ENCODE results near the gene ZNF627.
"Not testable (repeated sequence)": the region's sequence is repeated elsewhere in the genome, so short reads cannot be mapped to it uniquely, and the experiment has no call there.

The ZNF627 gene

DNA sequence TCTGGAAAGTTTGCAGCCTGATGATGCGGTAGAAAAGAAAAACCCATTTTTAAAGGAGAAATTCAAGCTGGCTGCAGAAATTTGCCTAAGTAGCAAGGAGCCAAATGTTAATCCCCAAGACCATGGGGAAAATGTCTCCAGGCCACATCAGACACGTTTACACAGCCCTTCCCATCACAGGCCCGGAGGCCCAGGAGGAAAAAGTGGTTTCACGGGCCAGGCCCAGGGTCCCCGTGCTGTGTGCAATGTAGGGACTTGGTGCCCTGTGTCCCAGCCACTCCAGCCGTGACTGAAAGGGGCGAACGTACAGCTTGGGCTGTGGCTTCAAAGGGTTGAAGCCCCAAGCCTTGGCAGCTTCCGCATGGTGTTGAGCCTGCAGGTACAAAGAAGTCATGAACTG is 35.9 kb downstream of the ZNF627 start:
- no peak for DNase-seq

DNA sequence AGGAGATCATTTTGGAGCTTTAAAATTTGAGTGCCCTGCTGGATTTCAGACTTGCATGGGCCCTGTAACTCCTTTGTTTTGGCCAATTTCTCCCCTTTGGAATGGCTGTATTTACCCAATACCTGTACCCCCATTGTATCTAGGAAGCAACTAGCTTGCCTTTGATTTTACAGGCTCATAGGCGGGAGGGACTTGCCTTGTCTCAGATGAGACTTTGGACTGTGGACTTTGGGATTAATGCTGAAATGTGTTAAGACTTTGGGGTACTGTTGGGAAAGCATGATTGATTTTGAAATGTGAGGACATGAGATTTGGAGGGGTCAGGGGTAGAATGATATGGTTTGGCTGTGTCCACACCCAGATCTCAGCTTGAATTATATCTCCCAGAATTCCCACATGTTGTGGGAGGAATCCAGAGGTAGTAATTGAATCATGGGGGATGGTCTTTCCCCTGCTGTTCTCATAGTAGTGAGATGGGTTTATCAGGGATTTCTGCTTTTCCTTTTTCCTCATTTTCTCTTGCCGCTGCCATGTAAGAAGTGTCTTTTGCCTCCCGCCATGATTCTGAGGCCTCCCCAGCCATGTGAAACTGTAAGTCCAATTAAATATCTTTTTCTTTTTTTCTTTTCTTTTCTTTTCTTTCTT is 36.9 kb downstream of the ZNF627 start:
- not testable (repeated sequence) for DNase-seq

- DNase-seq = no peak
Observed at GRCh38 chr19:11639245-11639601, 41.9 kb downstream of the ZNF627 start.

DNA sequence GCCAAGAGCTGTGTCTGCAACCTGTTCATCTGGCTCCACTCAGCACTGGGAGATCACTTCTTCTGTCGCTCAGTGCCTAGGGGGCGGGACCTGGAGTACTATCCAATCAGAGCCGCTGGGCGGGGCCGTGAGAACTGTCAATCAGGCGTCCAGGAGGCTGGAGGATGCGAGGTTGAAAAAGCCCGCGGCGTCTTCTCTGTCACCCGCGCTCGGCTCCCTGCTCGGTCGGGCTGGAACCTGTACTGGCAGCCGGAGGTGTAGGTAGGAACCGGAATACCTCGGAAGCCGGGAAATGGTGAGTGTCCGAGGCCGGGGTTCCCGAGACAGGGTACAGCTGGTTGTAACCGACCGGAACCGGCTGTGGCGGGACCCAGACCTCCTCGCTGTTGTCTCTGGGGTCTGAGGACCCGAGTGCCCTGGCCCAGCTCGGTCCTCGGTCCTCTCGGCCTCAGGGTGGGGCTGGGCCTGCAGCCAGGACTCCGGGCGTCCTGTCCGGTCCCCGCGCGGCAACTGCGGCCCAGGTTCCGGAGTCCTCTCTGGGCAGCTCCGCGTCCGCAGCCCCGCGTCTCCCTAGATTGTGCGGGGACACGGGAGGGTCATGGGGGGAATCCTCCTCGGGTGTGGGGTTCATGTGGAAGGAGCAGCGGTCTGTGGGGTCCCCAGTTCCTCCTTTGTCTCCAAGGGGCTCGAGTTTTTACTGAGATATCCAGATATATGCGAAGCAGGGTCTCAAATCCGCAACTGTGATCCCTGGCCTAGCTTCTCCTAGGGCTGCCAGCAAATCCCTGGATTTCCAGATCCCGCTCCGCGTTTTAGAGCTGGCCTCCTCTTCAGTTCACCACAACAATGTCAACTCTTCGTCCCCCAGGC is 42.6 kb downstream of the ZNF627 start:
- DNase-seq = peak; percentile 90

DNA sequence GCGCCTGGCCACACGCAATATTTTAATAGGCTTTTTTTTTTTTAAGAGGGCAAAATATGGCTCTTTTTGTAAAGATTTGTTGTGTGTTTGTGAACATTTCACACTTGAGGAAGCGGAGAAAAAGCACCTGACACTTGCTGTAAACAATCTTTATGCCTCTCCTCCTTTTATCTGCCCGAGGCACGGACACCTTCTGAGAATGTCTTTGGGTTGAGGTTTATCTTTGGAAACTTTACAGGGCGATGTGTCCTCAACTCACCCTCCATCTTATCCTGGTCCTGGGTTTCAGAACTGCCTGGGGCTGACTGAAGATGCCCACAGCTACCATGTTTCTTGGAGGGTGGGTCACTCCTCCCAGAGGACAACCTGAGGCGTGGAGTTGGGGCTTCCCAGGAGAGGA is 44.0 kb downstream of the ZNF627 start:
- no peak for DNase-seq

DNA sequence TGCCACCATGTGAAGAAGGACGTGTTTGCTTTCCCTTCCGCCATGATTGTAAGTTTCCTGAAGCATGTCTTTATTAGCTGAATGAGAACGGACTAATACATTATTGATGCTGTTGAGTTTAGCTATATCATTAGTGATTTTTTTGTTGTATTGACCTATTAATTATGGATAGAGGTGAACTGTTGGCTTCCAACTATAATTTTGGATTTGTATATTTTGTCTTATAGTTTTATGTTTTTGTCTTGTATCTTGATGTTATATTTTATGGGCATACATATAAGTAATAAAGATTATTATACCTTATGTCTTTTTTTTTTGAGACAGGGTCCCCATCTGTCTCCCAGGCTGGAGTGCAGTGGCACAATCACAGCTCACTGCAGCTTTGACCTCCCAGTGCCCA is 45.6 kb downstream of the ZNF627 start:
- DNase-seq = no peak

DNA sequence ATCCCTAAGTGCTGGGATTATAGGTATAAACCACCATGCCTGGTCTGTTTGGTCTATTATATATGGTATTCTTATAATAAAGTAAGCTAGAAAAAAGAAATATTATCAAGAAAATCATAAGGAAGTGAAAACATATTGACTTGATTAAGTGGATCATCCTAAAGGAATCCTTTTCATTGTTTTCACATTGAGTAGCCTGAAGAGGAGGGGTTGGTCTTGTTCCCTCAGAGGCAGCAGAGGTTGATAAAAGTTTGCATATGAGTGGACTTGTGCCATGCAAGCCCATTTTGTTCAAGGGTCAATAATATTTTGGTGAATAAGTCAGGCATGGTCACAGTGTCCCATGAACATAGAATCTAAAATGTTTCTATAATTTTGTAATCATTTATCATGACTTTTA is 52.7 kb downstream of the ZNF627 start:
- DNase-seq = no peak

GRCh38 chr19:11651062-11651461 is 53.8 kb downstream of the ZNF627 start:
- no peak for DNase-seq

DNA sequence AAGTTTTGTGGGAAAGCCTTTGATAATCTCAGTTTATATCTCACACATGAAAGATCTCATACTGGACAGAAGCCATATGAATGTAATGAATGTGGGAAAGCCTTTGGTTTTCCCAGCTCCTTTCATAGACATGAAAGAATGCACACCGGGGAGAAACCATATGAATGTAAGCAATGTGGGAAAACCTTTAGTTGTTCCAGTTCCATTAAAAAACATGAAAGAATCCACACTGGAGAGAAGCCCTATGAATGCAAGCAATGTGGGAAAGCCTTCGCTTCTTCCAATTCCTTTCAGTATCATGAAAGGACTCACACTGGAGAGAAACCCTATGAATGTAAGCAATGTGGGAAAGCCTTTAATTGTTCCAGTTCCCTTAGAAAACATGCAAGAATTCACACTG is 54.8 kb downstream of the ZNF627 start:
- DNase-seq = no peak

GRCh38 chr19:11652492-11652891 is 55.2 kb downstream of the ZNF627 start:
- DNase-seq = no peak

DNA sequence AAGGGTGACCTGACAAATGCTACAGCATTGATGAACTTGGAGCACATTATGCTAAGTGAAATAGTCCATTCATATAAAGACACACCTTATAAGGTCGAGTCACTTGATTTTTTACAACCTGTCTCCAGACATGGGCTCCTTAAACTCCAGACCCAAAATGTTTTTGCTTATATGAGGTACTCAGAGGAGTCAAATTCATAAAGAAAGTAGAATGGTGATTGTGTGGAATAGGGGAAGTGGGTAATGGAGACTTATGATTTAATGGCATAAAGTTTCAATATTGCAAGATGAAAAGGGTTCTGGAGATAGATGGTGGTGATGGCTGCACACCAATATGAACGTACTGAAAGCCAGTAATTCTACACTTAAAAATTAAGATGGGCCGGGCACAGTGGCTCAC is 59.3 kb downstream of the ZNF627 start:
- DNase-seq = no peak

DNA sequence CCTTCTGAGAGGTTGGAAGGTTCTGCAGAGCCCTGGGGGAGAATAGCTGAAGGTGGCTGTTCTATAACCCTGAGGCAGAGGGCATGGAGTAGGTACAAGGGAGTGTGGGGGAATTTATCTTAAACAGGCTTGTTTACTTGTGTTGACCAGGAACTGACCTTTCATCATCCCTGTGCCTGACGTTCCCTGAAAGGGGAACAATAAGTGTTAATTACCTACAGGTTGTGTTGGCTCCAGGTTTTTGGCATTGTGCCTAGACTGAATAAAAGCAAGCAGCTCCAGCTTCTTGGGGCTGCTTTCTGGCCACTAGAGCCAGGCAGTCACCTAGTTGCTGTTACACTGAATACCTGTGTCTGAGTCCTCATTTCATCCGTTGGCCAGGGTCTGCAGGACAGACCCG is 60.0 kb downstream of the ZNF627 start:
- no peak for DNase-seq

GRCh38 chr19:11658970-11659369 is 61.7 kb downstream of the ZNF627 start:
- no peak for DNase-seq

DNA sequence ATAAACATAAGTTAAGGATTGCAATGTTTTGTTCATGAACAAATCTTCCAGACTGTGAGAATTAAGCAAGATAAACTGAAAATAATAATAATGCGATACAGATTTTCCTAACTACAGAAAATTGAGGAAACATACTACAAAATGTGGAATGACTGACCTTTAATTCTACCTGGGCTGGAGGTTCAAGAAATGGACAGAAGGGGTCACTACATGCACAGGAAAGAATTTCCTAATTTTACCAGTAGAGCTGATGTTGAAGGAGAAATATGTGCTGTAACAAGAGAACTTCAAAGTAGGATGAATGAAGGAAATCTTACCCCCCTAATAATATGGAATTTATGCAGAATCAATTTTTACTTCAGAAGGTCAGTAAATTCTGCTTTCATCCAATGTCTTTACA is 62.3 kb downstream of the ZNF627 start:
- no peak for DNase-seq

DNA sequence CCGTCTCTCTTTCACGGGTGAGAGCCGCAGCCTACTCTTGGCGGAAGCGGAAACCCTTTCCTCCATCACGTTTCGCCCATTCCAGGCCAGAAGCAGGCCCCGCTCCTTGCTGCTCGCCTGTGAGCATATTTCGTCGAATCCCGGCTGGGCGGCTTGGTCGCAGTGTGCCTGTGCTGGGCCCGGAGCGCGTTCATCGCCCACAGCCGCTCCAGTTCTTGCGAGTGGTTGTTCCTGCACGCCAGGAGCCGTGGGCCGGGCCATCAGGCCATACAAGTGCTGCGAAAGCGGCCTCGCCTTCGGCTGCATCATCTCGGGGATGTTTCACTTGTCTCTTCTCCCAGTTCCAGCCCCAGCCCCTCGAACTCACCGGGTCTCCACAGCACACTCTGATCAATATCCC is 65.0 kb downstream of the ZNF627 start:
- no peak for DNase-seq

DNA sequence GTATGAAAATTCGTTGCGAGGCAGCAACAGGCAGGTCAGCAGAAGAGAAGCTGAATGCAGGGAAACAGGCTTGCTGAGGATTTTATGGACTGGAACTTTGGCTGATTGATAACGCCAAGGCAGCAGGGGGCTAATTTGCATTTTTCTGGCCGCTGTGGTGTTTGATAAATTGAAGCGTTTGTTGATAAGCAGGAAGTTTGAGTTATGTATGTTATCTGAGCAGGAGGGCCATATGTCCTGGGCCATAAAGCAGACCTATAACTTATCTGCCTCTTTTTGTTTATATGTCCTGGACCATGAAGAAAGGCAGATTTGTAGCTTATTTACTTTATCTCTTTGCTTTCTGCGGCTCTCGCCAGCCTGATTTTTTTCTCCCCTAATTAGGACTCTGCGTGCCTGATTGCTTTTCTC is 65.9 kb downstream of the ZNF627 start:
- no peak for DNase-seq
